ENCODE measurements around the gene HSF4.

HSF4 gene

DNA sequence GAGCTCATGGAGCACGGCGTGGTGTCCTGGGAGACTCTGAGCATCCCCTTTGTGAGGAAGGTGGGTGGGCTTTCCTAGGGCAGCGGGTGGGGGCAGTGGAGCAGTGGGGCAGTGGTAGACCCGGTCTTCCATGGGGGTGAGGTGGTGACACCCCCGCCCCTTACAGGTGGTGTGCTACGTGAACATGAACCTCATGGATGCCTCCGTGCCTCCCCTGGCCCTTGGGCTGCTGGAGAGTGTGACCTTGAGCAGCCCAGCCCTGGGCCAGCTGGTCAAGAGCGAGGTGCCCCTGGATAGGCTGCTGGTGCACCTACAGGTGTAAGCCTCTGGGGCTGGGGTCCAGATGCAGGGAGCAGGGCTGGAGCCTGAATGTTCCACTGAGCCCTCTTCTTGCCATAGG, 35.9 kb downstream of the HSF4 start:
- FAIRE-seq, result no peak
- no peak for TF ChIP-seq POLR2A (IDR thresholded peaks at IDR 0.05; ENCODE audit: low read depth, low read length)
- no peak for DNase-seq (ENCODE audit: insufficient read length, low spot score)

DNA sequence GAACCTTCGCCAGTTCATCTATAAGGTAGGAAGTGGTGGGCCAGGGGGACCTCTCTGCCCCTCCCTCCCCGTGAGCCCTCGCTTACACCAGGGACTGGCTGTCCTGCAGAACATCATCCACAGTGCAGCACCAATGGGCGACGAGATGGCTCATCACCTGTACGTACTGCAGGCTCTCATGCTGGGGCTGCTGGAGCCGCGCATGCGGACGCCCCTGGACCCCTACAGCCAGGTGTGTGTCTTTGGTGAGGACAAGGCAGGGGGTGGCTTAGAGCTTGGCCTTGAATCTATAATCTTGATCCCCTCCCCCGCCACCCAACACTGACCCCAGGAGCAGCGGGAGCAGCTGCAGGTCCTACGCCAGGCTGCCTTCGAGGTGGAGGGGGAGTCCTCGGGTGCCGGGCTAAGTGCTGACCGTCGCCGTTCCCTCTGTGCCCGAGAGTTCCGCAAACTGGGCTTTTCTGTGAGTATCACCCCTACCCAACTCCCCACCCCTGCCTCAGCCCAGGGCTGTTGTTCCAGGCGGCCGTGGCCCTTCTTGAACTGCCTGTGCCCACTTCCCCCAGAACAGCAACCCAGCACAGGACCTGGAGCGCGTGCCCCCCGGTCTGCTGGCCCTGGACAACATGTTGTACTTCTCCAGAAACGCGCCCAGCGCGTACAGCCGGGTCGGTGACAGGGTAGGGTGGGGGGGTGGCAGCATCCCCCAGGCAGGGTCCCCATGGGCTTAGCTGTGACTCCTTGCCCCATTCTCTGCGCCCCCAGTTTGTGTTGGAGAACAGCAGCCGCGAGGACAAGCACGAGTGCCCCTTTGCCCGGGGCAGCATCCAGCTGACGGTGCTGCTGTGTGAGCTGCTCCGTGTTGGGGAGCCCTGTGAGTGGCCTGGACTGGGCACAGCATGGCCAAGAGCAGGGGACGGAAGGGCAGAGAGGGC, 37.1 kb downstream of the HSF4 start:
- no peak for FAIRE-seq

DNA sequence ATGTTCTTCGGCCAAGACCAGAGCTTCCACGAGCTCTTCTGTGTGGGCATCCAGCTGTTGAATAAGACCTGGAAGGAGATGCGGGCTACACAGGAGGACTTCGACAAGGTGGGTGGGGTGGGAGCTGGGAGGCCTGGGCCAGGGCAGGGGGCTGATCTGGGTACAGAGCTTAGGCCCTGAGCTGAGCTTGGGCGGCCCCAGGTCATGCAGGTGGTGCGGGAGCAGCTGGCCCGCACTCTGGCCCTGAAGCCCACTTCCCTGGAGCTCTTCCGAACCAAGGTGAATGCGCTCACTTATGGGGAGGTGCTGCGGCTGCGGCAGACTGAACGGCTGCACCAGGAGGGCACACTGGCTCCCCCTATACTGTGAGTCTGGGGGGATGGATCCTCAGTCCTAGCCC, 37.9 kb downstream of the HSF4 start:
- FAIRE-seq (no peak), DNase-seq (ENCODE audit: insufficient read length, low spot score) (no peak)
- no peak for TF ChIP-seq POLR2A (IDR thresholded peaks at IDR 0.05; ENCODE audit: low read depth, low read length)

More for the DNA sequence above, 37.1 kb downstream of the HSF4 start:
- DNase-seq (ENCODE audit: insufficient read length, low spot score), result no peak
- no peak for TF ChIP-seq POLR2A (IDR thresholded peaks at IDR 0.05; ENCODE audit: low read depth, low read length)

DNA sequence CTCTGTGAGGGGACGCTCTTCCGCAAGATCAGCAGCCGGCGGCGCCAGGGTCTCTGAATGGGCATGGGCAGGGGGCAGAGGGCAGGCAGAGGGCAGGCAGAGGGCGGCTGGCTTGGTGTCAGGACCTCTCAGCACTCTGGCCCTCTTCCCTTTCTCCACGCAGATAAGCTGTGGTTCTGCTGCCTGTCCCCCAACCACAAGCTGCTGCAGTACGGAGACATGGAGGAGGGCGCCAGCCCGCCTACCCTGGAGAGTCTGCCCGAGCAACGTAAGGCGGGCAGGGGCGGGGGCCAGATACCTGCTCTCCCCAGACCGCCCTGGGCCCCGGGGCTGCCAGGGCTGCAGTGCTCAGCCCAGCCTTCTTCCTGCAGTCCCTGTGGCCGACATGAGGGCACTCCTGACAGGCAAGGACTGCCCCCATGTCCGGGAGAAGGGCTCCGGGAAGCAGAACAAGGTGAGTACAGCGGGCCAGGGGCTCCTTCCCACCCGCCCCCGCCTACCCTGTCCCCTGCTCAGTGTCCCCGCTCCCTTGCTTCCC, 38.5 kb downstream of the HSF4 start:
- no peak for TF ChIP-seq POLR2A (IDR thresholded peaks at IDR 0.05; ENCODE audit: low read depth, low read length)
- DNase-seq (ENCODE audit: insufficient read length, low spot score) (no peak), FAIRE-seq (no peak)

DNA sequence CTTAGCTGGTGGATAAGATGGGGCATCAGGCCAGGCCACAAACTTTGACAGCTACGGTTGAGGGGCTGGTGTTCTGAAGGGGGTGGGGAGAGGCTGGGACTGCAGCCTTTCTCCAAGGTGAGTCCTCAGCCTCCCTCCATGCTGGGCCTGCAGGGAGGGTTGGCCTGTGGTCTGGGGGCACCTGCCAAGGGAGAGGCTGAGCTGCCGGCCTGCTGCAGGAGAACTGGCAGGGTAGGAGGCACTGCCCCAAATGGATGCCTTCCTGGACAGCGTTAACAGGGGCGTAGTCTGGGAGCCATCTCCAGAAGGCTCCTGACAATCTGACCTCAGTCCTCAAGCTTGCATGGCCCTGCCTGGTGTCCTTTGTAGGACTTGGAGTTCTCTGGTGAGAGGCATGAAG, 39.5 kb downstream of the HSF4 start:
- FAIRE-seq, result no peak
- DNase-seq (ENCODE audit: insufficient read length, low spot score), result no peak
- no peak for TF ChIP-seq POLR2A (IDR thresholded peaks at IDR 0.05; ENCODE audit: low read depth, low read length)

DNA sequence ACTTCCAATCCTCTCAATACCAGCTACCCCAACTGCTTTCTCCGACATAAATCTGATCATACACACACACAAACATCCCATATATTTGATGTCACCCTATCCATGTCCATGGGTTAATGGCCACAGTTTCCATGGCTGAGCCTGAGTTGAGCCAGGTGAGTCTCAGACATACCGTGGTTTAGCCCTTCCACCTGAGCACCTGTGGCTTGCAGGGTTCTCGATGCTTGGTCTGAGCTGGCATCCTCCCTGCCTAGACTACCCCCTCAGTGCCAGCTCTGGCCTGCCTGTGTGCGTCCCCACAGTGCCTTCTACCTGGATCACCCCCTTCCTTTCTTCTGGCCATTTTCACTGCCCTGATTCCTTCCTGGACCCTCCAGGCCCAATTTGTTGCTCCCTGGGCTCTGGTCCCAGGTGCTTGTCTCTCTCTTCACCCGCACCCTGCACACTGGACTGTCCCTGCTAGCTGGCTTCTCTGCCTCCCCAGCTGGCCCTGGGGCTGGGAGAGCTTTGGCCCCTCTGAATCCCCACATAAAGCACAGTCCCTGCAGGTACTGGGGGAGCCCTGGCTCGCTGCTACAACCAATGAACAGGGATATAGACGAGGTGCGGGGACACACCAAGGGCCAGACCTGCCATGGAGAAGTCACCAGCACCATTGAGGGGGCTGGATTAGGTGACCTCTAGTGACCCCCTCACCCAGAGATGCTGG, 41.7 kb downstream of the HSF4 start:
- no peak for FAIRE-seq
- no peak for TF ChIP-seq POLR2A (IDR thresholded peaks at IDR 0.05; ENCODE audit: low read depth, low read length)
- DNase-seq (ENCODE audit: insufficient read length, low spot score), result no peak

DNA sequence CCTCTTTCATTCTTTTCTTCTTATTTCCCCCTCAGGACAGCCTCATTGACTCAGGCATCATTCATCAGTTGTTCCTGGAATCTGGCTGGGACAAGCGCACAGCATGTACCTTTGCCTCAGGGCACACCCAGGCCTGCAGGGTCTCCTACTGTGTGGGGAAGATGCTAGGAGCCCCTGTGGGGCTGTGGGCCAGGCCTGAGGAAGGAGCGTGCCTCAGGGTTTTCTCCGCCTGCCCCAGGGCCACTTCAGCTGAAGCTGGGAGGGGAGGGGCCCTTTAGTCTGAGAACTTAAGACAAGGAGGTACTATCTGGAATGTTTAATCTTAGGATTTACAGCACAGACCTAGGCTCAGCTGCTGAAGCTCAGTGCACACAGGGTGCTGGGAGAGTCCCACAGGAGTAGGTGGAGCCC, 42.3 kb downstream of the HSF4 start:
- DNase-seq (ENCODE audit: insufficient read length, low spot score), result peak; percentile 80
- TF ChIP-seq POLR2A (IDR thresholded peaks at IDR 0.05; ENCODE audit: low read depth, low read length), result no peak
- FAIRE-seq, result no peak

DNA sequence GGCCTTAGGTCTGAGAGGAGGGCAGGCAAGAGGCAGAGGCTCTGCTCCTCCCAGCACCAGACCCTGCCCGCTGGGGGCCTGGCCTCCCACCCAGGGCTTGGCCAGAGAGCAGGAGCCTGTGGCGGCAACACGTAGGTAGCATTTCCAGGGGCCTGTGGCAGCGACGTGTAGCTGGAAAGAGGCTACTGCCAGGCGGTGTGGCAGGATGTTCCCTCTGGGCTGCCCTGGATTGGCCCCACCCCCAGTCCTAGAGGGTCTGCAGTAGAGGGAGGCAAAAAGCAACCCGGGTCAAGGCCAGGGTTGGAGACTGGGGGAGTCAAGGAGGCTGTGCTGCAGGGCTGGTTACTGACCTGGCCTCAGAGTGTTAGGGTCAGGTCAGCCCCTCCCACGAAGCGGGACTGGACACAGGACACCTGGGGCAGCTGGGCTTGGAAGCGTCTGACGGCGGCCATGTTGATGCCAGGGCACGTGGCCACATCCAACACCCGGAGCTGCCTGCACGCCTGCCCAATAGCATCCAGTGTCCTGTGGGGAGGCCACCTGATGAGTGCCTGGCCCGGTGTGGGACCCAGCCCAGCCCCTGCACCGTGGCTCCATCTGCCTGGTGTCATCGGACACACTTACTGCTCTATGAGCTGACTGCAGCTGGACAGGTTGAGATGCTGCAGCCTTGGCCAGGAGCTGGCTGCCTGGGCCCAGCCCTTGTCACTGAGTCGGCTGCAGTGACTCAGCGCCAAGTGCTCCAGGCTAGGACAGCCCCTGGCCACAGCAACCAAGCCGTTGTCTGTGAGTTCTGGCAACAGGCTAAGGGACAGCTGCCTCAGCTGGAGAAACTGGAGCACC, 42.9 kb downstream of the HSF4 start:
- DNase-seq (ENCODE audit: insufficient read length, low spot score) (peak; percentile 89), FAIRE-seq (no peak)
- no peak for TF ChIP-seq POLR2A (IDR thresholded peaks at IDR 0.05; ENCODE audit: low read depth, low read length)

GRCh38 chr16:67208154-67208896, 43.8 kb downstream of the HSF4 start:
- TF ChIP-seq POLR2A (IDR thresholded peaks at IDR 0.05; ENCODE audit: low read depth, low read length), result no peak
- FAIRE-seq (no peak), DNase-seq (ENCODE audit: insufficient read length, low spot score) (no peak)

DNA sequence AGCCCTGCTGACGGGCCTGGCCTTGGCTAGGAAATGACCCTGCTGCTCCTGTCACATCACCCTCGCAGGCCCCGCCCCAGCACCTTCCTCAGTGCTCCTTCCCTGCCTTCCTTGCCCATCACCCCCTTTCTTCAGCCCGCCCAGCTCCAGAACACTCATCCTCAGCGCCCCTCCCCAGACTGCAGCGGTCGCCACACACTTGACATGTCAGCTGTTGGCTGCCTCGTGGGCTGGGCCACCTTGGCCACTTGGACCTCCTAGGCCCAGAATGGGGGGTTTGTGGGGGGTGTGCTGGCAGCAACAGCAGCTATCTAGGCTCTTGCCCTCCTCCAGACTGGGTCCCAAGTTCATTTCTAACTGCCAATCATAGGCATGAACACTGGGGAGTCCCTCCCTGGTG, 45.0 kb downstream of the HSF4 start:
- TF ChIP-seq POLR2A (IDR thresholded peaks at IDR 0.05; ENCODE audit: low read depth, low read length), result no peak
- DNase-seq (ENCODE audit: insufficient read length, low spot score) (no peak), FAIRE-seq (no peak)

GRCh38 chr16:67210069-67210937, 45.8 kb downstream of the HSF4 start:
- DNase-seq (ENCODE audit: insufficient read length, low spot score) (no peak), FAIRE-seq (no peak)
- no peak for TF ChIP-seq POLR2A (IDR thresholded peaks at IDR 0.05; ENCODE audit: low read depth, low read length)

- DNase-seq (ENCODE audit: insufficient read length, low spot score) (no peak), FAIRE-seq (no peak)
- TF ChIP-seq POLR2A (IDR thresholded peaks at IDR 0.05; ENCODE audit: low read depth, low read length), result no peak
Measured at GRCh38 chr16:67211674-67212073, 47.1 kb downstream of the HSF4 start.

Measured in H54 (cell line).